22Rv1 (cell line): ENCODE results near the gene MKI67.

Experiments used
- H3K27ac ChIP-seq: fragments of 450-650 bp; 2 replicates; pipeline ENCODE4 v1.5.1; 2017
- CTCF ChIP-seq: fragments of 450-650 bp; IDR thresholded peaks from 2 replicates; pipeline ENCODE4 v1.5.1; 2017; ENCODE audit warnings: mild to moderate bottlenecking
- ZFX ChIP-seq: fragments of 450-650 bp; IDR thresholded peaks from 2 replicates; pipeline ENCODE4 v1.6.1; 2017; ENCODE audit warnings: antibody characterized with exemption, borderline replicate concordance

MKI67 gene

DNA sequence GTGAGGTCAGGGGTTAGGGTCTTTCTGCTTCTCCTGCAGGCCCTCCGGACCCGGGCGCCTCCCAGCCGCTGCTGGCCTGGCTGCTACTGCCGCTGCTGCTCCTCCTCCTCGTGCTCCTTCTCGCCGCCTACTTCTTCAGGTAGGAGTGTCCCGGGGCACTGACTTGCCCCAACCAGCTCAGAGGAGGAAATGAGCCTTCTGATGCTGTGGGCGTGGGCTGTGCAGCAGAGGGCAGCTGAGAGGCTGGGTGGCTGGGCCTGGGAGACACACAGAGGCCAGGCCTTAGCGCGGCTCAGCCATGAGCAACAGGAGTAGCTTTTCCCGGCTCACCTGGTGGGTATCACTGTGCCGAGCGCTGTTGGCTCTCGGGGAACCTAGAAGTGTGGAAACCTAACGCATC lies 78.9 kb downstream of the MKI67 start:
- peak overlapping the region; percentile 44 for H3K27ac ChIP-seq
- TF ChIP-seq CTCF (peak; percentile 11; the same call in 1 of the 2 replicates), ZFX (no peak)

GRCh38 chr10:128046953-128047290 lies 79.3 kb downstream of the MKI67 start:
- no peak overlapping the region for H3K27ac ChIP-seq
- TF ChIP-seq ZFX: no peak
- TF ChIP-seq CTCF: no peak
